ENCODE results near the gene CDHR1.
A peak's percentile ranks its signal among the peaks of the same experiment; 100 is the strongest.

CDHR1 gene

GRCh38 chr10:84201682-84202081, 7.3 kb downstream of the CDHR1 start:
- no peak for DNase-seq

- no peak for DNase-seq
These were observed 8.0 kb downstream of the CDHR1 start for GRCh38 chr10:84202349-84202748.

- DNase-seq = no peak
These were observed 9.8 kb downstream of the CDHR1 start for GRCh38 chr10:84204122-84204521.

- DNase-seq = no peak
These were observed 10.3 kb downstream of the CDHR1 start for GRCh38 chr10:84204610-84205009.

GRCh38 chr10:84205049-84205852, 10.9 kb downstream of the CDHR1 start:
- no peak for DNase-seq

GRCh38 chr10:84205853-84206525, 11.7 kb downstream of the CDHR1 start:
- DNase-seq = no peak

GRCh38 chr10:84208023-84208422, 13.7 kb downstream of the CDHR1 start:
- DNase-seq = no peak

- DNase-seq = no peak
These were observed 17.2 kb downstream of the CDHR1 start for GRCh38 chr10:84211566-84211965.

GRCh38 chr10:84212014-84212413, 17.7 kb downstream of the CDHR1 start:
- no peak for DNase-seq

- no peak for DNase-seq
These were observed 18.7 kb downstream of the CDHR1 start for GRCh38 chr10:84213076-84213475.

- no peak for DNase-seq
These were observed 19.8 kb downstream of the CDHR1 start for GRCh38 chr10:84214046-84214572.

- DNase-seq = peak in 1 of 2 experiments; percentile 0
These were observed 20.4 kb downstream of the CDHR1 start for GRCh38 chr10:84214612-84215235.

- no peak for DNase-seq
These were observed 22.5 kb downstream of the CDHR1 start for GRCh38 chr10:84216834-84217233.

- no peak for DNase-seq
These were observed 23.4 kb downstream of the CDHR1 start for GRCh38 chr10:84217746-84218145.

GRCh38 chr10:84221916-84222315, 27.6 kb downstream of the CDHR1 start:
- DNase-seq = no peak

GRCh38 chr10:84224411-84225028, 30.2 kb downstream of the CDHR1 start:
- no peak for DNase-seq

GRCh38 chr10:84225427-84226173, 31.3 kb downstream of the CDHR1 start, which contains the start of gene LRIT2:
Gene LRIT2, minus strand, starts transcription at chr10:84225544. Its CDS starts 24 bp downstream, at chr10:84225520.
- no peak for DNase-seq

GRCh38 chr10:84226616-84227015, 32.3 kb downstream of the CDHR1 start:
- no peak for DNase-seq

- no peak for DNase-seq
These were observed 33.5 kb downstream of the CDHR1 start for GRCh38 chr10:84227810-84228209.

- DNase-seq = no peak
These were observed 36.0 kb downstream of the CDHR1 start for GRCh38 chr10:84230359-84230758.

- no peak for DNase-seq
These were observed 38.0 kb downstream of the CDHR1 start for GRCh38 chr10:84232376-84232775.

- no peak for DNase-seq
These were observed 39.6 kb downstream of the CDHR1 start for GRCh38 chr10:84233940-84234339.

All from NCI-H1930 (cell line).